M059J (cell line): ENCODE data around the gene CLDN12. TPM values are rescaled to one million over a fixed set of nuclear protein-coding genes. Genes with fewer than 3 reads are reported as not detected.

Experiments
- DNase-seq: peaks from one replicate; pipeline ENCODE4 v3.0.0-alpha.2; 2012; ENCODE audit warnings: low read depth
- total RNA-seq: library from RNA; depleted of rRNA; stranded (reverse); fragments of >200 nt; shearing (Covaris generic); gene quantifications from 2 replicates; pipeline ENCODE4 v1.2.3, GENCODE V29; 2014; rRNA removed

CLDN12 gene
- total RNA-seq: 37.6 and 72.8 TPM in 2 replicates

GRCh38 chr7:90403174-90404113 is at the start of gene CLDN12:
TSS of gene CLDN12 (plus strand) at chr7:90403461. CDS start at chr7:90412677, 9,216 bp downstream.
- DNase-seq: peak; percentile 97

GRCh38 chr7:90383422-90383821 is 19.8 kb upstream of the CLDN12 start:
- DNase-seq: peak; percentile 46

GRCh38 chr7:90383861-90384260 is 19.4 kb upstream of the CLDN12 start:
- peak; percentile 60 for DNase-seq

DNA sequence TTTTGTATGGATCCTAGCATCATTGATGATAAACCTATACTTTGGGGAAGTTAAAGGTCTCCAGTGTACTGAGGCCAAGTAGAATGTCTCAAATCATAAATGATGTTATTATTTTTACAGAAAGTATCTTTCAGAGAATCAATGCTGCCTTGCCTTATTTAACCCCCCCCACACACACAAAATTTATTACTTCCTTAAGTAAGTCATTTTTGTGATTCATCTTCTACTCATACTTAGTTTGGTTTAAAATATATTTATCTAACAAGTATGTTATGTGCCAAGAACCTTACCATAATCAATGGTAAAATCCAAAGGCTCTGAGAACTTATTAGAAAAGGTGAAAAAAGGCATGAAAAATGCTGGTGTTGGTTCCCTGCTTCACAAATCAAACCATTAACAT is 18.8 kb upstream of the CLDN12 start:
- DNase-seq: peak; percentile 16

DNA sequence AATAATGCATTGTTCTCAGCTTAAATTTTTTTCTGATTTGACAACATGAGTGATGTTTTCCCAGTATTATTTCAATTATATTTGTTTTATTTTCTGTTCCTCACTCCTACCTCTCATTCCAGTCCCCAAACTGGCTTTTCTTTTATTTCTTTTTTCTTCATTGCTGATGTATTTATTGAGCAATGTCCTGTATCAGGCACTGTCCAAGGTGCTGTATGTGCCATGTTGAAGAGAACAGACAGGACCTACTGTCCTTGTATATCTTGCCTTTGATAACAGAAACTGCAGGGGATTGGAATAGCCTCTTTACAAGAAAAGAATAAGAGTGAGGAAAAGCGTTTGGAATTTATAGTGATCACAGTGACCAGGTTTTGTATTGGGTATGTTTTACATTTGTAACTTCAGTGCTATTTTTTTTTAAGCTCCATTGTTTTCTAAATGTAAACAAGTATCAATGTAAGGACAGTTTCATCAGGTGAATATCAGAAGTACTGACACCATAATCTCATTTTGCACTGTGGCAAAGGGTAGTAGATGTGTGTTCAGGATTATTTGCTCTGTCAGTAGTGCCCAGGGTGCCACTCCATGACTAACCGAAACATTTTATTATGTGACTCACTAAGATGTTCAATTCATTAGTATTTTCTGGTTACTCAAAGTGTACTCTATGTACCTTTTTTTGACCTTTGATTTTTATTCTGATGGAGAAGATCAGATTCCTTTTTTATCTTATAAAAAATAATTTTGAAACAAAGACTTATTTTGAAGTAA is 15.6 kb upstream of the CLDN12 start:
- DNase-seq: peak; percentile 18

DNA sequence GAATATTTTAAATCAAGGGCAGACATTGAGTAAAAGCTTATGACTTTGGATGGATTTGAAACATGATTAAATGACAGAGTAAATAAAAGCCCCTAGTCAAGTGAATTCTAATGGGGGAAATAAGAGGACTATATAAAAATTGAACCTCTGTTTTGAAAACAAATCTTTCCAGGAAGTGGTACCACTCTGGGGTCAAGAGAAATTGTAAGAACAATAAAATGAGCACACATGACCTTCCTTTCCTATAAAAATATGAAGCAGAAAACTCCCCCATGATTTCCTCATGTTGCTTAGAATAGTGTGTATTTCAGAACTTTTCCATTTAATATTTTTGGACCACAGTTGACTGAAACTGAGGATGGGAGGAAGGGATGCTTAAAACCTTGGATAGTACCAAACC is 12.3 kb upstream of the CLDN12 start:
- no peak for DNase-seq

DNA sequence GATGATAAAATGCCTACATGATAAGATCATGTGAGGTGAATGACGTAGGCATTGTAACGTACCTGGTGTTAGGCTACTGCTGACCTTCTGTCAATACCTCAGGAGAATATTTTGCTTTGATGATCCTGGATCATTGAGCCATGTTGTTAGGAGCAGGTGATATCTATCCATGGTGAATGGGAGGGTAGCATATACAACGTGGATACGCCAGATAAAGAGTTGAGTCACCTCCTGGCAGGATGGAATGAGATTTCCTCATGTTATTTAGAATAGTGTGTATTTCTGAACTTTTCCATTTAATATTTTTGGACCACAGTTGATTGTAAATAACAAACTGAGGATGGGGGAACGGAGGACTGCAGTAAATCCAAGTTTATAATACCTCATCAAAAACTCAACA is 11.8 kb upstream of the CLDN12 start:
- no peak for DNase-seq

DNA sequence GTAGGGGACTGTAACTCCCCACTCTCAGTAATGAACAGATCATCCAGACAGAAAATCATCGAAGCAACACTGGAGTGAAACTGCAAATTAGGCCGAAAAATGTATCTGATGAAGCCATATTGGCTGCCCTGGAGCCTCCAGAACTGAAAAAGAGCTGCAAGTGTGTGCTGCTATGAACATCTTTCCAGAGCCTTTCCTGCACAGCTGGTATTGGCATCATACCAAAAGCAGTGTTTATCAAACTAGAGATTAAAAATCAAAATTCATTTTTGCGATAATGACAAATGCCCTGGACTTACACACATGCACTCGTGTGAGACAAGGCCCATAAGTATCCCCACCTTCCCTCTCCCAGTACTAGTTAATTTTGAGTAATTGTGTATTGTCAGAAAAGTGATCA is 6.8 kb upstream of the CLDN12 start:
- DNase-seq: no peak

- DNase-seq: peak; percentile 31
These were observed 1.3 kb upstream of the CLDN12 start for GRCh38 chr7:90401989-90402388.

DNA sequence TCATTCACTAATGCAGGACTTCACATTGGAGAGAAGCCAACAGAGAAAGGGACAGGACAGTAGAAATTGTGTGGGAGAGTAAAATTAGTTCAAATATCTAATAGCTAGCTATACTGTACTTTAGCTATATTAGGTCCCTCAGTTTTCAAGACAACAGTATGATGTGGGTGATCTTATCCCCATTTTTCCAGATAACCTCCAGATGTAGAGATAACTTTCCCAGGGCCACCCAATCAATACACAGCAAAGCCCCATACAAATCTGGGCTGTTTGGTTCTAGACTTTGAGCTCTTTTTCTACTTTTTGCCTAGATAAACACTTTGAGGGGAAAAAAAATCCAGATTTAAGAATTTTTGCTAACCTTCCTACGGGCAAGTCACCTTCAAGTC is 482 bp upstream of the CLDN12 start:
- DNase-seq: no peak

- peak; percentile 21 for DNase-seq
These were observed 1.5 kb downstream of the CLDN12 start for GRCh38 chr7:90404777-90405176.

DNA sequence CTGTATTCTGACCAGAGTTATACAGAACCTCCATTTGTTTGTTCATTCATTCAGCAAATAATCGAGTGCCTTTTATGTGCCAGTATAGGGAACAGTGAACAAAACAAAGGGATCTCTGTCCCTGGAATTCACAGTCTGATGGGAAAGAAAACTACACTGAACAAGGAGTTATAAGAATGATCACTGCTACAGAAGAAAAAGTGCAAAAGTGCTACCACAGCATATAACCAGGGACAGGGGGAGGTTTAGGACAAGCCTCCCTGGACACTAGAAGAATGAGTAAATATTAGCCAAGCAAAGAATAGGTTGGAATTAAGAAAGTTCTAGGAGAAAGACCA is 4.2 kb downstream of the CLDN12 start:
- no peak for DNase-seq

GRCh38 chr7:90408142-90408541 is 4.9 kb downstream of the CLDN12 start:
- DNase-seq: no peak

GRCh38 chr7:90409667-90410066 is 6.4 kb downstream of the CLDN12 start:
- no peak for DNase-seq

- peak; percentile 50 for DNase-seq
These were observed 8.2 kb downstream of the CLDN12 start for GRCh38 chr7:90411510-90411909.

DNA sequence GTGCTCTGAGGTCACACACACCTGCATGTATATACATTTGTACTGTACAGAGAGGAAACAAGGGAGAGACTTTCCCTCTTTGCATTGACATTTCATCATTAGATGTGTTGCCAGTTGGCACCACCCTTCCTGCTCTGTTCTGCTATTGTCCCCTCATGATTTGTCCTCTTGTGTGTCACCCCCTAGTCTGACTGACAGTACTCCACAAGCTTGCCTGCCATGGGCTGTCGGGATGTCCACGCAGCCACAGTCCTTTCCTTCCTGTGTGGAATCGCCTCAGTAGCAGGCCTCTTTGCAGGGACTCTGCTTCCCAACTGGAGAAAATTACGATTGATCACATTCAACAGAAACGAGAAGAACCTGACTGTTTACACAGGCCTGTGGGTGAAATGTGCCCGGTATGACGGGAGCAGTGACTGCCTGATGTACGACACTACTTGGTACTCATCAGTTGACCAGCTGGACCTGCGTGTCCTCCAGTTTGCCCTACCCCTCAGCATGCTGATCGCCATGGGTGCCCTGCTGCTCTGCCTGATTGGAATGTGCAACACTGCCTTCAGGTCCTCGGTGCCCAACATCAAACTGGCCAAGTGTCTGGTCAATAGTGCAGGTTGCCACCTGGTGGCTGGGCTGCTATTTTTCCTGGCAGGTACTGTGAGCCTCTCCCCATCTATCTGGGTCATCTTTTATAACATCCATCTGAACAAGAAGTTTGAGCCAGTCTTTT is 9.4 kb downstream of the CLDN12 start:
- DNase-seq: peak; percentile 32

GRCh38 chr7:90413185-90413528 is 9.9 kb downstream of the CLDN12 start:
- no peak for DNase-seq

- DNase-seq: no peak
These were observed 18.4 kb downstream of the CLDN12 start for GRCh38 chr7:90421651-90422050.

- no peak for DNase-seq
These were observed 21.5 kb downstream of the CLDN12 start for GRCh38 chr7:90424720-90425119.

DNA sequence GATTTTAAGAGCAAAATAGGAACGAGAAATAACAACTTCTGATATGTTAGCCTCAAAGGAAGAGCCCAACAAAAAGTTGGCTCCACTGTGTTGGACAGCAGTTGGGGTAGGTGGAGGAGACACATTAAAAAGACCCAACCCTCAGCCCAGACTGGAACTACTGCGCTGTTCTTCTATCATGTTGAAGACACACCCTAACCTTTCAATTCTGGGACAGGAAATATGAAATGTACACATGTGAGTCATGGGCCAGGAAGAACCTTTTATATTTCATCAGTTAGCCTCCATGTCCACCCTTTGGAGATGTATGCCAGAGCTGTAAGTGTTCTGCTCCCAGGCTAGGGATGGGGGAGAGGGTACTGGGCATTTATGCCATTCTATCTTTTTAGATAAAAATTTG is 22.1 kb downstream of the CLDN12 start:
- no peak for DNase-seq

GRCh38 chr7:90430614-90431460 is 27.6 kb downstream of the CLDN12 start:
- DNase-seq: peak; percentile 3
